Measurements from ENCODE around the gene ARVCF.

DNA sequence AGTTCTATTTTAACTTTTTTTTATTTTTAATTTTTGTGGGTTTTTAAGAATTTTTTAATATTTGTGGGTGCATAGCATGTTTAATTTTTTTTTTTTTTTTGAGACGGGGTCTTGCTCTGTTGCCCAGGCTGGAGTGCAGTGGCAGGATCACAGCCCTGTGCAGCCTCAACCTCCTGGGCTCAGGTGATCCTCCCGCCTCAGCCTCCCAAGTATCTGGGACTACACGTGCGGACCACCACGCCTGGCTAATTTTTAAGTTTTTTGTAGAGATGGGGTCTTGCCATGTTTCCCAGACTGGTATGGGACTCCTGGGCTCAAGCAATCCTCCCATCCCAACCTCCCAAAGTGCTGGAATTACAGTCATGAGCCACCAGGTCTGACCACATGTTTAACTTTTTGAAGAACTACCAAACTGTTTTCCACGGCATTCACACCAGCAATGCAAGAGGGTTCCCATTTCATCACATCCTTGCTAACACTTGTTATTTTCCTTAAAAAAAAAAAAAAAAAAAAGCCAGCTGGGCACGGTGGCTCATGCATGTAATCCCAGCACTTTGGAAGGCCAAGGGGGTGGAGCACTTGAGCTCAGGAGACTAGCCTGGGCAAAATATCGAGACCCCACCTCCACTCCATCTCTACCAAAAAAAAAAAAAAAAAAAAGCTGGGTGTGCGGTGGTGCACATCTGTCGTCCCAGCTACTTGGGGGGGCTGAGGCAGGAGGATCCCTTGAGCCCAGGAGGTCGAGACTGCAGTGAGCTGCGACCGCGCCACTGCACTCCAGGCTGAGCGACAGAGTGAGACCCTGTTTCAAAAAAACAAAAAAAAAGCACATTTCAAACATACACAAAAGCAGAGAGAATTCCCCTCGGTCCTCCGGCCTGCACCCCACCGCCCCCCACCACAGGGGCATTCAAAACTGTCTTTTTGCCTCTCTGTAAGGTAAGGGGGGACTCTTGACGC is 58.3 kb downstream of the ARVCF start:
- TF ChIP-seq, protein P1, sequence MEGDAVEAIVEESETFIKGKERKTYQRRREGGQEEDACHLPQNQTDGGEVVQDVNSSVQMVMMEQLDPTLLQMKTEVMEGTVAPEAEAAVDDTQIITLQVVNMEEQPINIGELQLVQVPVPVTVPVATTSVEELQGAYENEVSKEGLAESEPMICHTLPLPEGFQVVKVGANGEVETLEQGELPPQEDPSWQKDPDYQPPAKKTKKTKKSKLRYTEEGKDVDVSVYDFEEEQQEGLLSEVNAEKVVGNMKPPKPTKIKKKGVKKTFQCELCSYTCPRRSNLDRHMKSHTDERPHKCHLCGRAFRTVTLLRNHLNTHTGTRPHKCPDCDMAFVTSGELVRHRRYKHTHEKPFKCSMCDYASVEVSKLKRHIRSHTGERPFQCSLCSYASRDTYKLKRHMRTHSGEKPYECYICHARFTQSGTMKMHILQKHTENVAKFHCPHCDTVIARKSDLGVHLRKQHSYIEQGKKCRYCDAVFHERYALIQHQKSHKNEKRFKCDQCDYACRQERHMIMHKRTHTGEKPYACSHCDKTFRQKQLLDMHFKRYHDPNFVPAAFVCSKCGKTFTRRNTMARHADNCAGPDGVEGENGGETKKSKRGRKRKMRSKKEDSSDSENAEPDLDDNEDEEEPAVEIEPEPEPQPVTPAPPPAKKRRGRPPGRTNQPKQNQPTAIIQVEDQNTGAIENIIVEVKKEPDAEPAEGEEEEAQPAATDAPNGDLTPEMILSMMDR (IDR thresholded peaks at IDR 0.05; ENCODE audit: insufficient read depth, low read length): no peak
- TF ChIP-seq POLR2AphosphoS5 (IDR thresholded peaks at IDR 0.05; ENCODE audit: low read depth) (no peak; the same call in 1 of the 2 replicates), GABPA (IDR thresholded peaks at IDR 0.05; ENCODE audit: low read depth) (no peak)
- TF ChIP-seq, protein P2, sequence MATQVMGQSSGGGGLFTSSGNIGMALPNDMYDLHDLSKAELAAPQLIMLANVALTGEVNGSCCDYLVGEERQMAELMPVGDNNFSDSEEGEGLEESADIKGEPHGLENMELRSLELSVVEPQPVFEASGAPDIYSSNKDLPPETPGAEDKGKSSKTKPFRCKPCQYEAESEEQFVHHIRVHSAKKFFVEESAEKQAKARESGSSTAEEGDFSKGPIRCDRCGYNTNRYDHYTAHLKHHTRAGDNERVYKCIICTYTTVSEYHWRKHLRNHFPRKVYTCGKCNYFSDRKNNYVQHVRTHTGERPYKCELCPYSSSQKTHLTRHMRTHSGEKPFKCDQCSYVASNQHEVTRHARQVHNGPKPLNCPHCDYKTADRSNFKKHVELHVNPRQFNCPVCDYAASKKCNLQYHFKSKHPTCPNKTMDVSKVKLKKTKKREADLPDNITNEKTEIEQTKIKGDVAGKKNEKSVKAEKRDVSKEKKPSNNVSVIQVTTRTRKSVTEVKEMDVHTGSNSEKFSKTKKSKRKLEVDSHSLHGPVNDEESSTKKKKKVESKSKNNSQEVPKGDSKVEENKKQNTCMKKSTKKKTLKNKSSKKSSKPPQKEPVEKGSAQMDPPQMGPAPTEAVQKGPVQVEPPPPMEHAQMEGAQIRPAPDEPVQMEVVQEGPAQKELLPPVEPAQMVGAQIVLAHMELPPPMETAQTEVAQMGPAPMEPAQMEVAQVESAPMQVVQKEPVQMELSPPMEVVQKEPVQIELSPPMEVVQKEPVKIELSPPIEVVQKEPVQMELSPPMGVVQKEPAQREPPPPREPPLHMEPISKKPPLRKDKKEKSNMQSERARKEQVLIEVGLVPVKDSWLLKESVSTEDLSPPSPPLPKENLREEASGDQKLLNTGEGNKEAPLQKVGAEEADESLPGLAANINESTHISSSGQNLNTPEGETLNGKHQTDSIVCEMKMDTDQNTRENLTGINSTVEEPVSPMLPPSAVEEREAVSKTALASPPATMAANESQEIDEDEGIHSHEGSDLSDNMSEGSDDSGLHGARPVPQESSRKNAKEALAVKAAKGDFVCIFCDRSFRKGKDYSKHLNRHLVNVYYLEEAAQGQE (IDR thresholded peaks at IDR 0.05; ENCODE audit: insufficient replicate concordance, low read depth): no peak

All from HL-60 (cell line).